Muscle layer of duodenum (tissue), 2 donors: ENCODE data around the gene GSTO2.

ENCODE experiments used
- H3K27ac ChIP-seq: one replicate; pipeline ENCODE4 v1.7.0; 2013; ENCODE audit warnings: mild to moderate bottlenecking, low read length
- H3K27me3 ChIP-seq: one replicate; pipeline ENCODE4 v1.7.0; 2013; ENCODE audit warnings: low read depth, mild to moderate bottlenecking, control low read depth, low read length
- H3K36me3 ChIP-seq, 2 donors: one replicate each; pipeline ENCODE4 v1.7.0; 2013; ENCODE audit warnings: low read length in 2 of 2, control low read depth in 1 of 2, mild to moderate bottlenecking in 1 of 2; ENCODE audit not compliant: insufficient read depth in 2 of 2, control insufficient read depth in 1 of 2
- H3K4me1 ChIP-seq, 2 donors: one replicate each; pipeline ENCODE4 v1.7.0; 2013; ENCODE audit warnings: low read length in 2 of 2, mild to moderate bottlenecking in 2 of 2, control low read depth in 1 of 2, moderate library complexity in 1 of 2; ENCODE audit not compliant: insufficient read depth in 2 of 2, control insufficient read depth in 1 of 2
- H3K4me3 ChIP-seq, 2 donors: one replicate each; pipeline ENCODE4 v1.7.0; 2013; ENCODE audit warnings: low read length in 2 of 2, low read depth in 1 of 2, mild to moderate bottlenecking in 1 of 2
- H3K9me3 ChIP-seq, 2 donors: one replicate each; pipeline ENCODE4 v1.7.0; 2013; ENCODE audit warnings: low read length in 2 of 2, control low read depth in 1 of 2, mild to moderate bottlenecking in 1 of 2; ENCODE audit not compliant: control insufficient read depth in 1 of 2
- donor health status: healthy.

GSTO2 gene

DNA sequence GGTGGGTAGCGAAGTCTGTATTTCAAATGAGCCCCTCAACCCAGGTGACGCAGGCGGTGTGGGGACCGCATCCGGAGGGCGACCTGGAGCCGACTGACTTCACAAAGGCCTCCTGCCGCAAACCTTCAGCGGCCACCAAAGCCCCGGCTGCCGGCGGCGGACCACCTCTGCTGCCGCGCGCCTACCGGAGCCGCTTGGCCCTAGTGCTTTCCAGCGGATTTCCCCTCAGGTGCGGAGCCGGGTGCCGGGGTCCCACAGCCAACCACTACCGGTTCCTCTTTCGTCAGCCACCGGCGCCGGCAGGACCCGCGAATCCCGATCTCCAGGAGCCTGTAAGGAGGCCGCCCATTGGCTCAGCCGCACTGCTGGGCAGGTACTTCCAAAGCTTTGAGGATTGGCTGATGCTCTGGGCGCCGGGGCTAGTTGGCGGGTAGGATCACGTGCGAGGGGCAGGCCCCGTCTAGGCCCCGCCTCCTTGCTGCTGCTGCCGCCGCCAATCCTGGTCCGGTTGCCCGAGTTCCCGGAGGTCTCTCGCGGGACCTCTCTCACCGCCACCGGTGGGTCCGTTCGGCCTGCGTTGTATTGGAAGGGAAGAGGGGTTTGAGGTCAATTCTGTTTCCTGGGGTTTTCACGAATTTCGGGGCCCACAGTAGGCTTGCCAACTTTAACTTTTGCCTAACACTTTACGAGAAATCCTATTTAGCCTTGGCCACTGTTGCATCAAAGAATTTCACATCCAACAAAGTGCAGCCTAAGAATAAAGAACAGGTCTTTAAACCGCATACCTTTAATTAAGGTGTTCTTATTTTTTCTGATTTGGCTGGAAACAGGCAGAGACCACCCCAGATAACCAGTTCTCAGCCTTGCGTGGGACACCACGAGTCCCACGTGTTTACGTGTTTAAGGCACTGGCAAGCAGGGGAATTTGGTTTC, at the start of gene GSTO2:
Gene GSTO2 (plus strand): TSS at position 472 of the 933 bp plus-strand sequence. CDS start 5,732 bp downstream, outside the sequence.
- Histone ChIP-seq H3K36me3 (peaks cover 20 to 43% of the 10 kb centered on the region in 2 donors), H3K9me3 (no peaks in the 10 kb centered on the region), H3K4me3 (peak within 1 kb of the TSS; percentile 85 to 97), H3K27me3 (no peaks in the 10 kb centered on the region), H3K4me1 (peaks cover 10 to 20% of the 10 kb centered on the region in 2 donors), H3K27ac (peak within 1 kb of the TSS; percentile 95)

- Histone ChIP-seq H3K36me3 (no peaks in the 10 kb centered on the region), H3K27ac (no peak overlapping the region), H3K4me3 (no peak overlapping the region), H3K27me3 (peaks cover 4% of the 10 kb centered on the region), H3K9me3 (no peaks in the 10 kb centered on the region), H3K4me1 (no peaks in the 10 kb centered on the region)
Measured at GRCh38 chr10:104220522-104220921, 48.5 kb upstream of the GSTO2 start.

DNA sequence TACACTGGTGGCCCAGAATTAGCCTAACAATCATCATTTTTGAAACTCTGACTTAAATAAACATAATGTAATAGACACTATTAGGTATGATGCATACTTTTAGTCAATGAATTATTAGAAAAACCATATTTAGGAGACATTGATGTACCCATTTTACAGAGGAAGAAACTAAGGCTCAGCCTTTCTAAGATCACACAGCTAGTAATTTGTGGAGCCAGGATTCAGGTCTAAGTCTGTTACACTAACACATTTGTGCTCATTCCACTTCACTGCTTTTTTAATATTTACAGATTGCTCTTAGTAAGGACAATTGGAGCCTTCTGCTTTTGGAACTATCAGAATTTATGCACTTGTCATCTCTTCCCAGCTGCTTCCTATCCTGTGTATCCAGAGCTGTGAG, 45.7 kb upstream of the GSTO2 start:
- Histone ChIP-seq H3K27me3 (no peaks in the 10 kb centered on the region), H3K36me3 (no peaks in the 10 kb centered on the region), H3K9me3 (no peaks in the 10 kb centered on the region), H3K27ac (no peak overlapping the region), H3K4me3 (no peak overlapping the region), H3K4me1 (no peaks in the 10 kb centered on the region)

DNA sequence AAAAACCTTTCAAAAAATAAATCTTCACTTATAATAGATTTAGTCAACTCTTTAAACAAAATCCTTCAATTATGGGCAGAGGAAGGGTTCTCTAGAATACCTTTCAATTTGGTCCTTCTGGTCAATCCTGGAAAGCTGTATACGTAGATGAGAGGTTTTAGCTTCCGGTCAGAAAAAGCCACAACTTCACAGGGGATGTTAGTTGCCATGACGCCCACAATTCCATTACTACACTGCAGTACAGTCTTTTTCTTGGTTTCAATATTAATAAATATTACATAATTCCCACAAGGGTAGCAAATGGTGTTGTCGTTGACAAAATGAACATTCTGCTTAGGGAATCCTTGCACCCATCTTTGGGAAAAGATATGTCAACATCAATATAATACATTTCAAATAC, 38.5 kb upstream of the GSTO2 start:
- H3K36me3 ChIP-seq, result no peaks in the 10 kb centered on the region
- H3K27me3 ChIP-seq, result no peaks in the 10 kb centered on the region
- no peaks in the 10 kb centered on the region for H3K9me3 ChIP-seq
- H3K27ac ChIP-seq, result no peak overlapping the region
- H3K4me3 ChIP-seq, result no peak overlapping the region
- H3K4me1 ChIP-seq, result peaks cover 0 to 6% of the 10 kb centered on the region in 2 donors

- Histone ChIP-seq H3K27ac (no peak within 1 kb of the TSS), H3K4me1 (peaks cover 0 to 6% of the 10 kb centered on the region in 2 donors), H3K27me3 (no peaks in the 10 kb centered on the region), H3K36me3 (no peaks in the 10 kb centered on the region), H3K4me3 (peak within 1 kb of the TSS; percentile 82 to 90), H3K9me3 (no peaks in the 10 kb centered on the region)
Measured at GRCh38 chr10:104231784-104232612, 37.0 kb upstream of the GSTO2 start, which contains the start of gene CFAP43. Gene CFAP43 (minus strand): TSS chr10:104232364. CDS start chr10:104232246, 118 bp downstream.

DNA sequence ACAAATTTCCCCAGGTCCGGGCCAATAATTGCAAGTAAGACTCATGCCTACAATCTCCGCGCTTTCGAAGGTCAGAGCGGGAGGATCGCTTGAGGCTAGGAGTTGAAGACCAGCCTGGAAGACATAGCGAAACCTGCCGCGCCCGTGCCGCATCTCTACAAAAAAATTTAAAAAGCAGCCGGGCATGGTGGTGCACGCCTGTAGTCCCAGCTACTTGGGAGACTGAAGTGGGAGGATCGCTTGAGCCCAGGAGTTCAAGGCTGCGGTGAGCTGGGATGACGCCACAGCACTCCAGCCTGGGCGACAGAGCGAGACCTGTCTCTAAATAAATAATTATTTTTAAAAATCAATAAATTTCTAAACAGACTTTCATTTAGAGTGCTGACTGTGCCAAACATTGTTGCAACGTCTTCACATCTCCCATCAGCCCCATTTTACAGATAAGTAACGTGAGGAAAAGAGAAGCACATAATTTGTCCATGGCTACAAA, 36.3 kb upstream of the GSTO2 start:
- H3K4me3 ChIP-seq, result peak overlapping the region; percentile 82 to 90
- H3K27me3 ChIP-seq, result no peaks in the 10 kb centered on the region
- no peak overlapping the region for H3K27ac ChIP-seq

GRCh38 chr10:104233817-104234216, 35.2 kb upstream of the GSTO2 start:
- Histone ChIP-seq H3K4me1 (peaks cover 0 to 6% of the 10 kb centered on the region in 2 donors), H3K9me3 (no peaks in the 10 kb centered on the region), H3K27me3 (no peaks in the 10 kb centered on the region), H3K4me3 (no peak overlapping the region), H3K36me3 (no peaks in the 10 kb centered on the region), H3K27ac (no peak overlapping the region)

More for the DNA sequence above, 36.3 kb upstream of the GSTO2 start:
- Histone ChIP-seq H3K4me1 (peaks cover 0 to 6% of the 10 kb centered on the region in 2 donors), H3K36me3 (no peaks in the 10 kb centered on the region), H3K9me3 (no peaks in the 10 kb centered on the region)

- Histone ChIP-seq H3K4me1 (peaks cover 0 to 6% of the 10 kb centered on the region in 2 donors), H3K27me3 (no peaks in the 10 kb centered on the region), H3K4me3 (no peak overlapping the region), H3K27ac (no peak overlapping the region), H3K36me3 (no peaks in the 10 kb centered on the region), H3K9me3 (no peaks in the 10 kb centered on the region)
Measured at GRCh38 chr10:104234934-104235333, 34.0 kb upstream of the GSTO2 start.

DNA sequence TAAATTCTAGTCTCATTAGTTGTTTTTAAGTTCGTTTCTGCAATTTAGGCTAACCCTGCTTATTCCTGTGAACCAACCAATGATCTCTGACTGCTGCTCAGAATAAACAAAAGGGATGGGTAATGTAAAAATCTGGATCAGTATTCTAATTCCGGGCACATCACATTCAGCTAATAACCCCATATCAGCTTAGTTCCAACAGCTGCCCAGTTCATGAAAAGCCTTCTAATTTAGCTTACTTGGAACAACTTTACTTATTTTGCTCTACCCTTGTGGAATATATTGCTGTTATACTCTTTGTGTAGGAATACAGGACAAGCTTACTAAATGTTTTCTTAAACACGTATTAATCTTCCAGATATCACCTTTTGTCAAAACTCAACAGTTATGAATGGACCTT, 33.2 kb upstream of the GSTO2 start:
- Histone ChIP-seq H3K9me3 (no peaks in the 10 kb centered on the region), H3K27me3 (no peaks in the 10 kb centered on the region), H3K4me1 (peaks cover 0 to 6% of the 10 kb centered on the region in 2 donors), H3K36me3 (no peaks in the 10 kb centered on the region), H3K27ac (no peak overlapping the region), H3K4me3 (no peak overlapping the region)

GRCh38 chr10:104240078-104240477, 28.9 kb upstream of the GSTO2 start:
- no peaks in the 10 kb centered on the region for H3K9me3 ChIP-seq
- H3K4me3 ChIP-seq, result no peak overlapping the region
- no peak overlapping the region for H3K27ac ChIP-seq
- H3K4me1 ChIP-seq, result no peaks in the 10 kb centered on the region
- no peaks in the 10 kb centered on the region for H3K36me3 ChIP-seq
- H3K27me3 ChIP-seq, result no peaks in the 10 kb centered on the region

- H3K4me3 ChIP-seq, result no peak overlapping the region
- H3K4me1 ChIP-seq, result no peaks in the 10 kb centered on the region
- no peaks in the 10 kb centered on the region for H3K36me3 ChIP-seq
- no peak overlapping the region for H3K27ac ChIP-seq
- no peaks in the 10 kb centered on the region for H3K9me3 ChIP-seq
- H3K27me3 ChIP-seq, result no peaks in the 10 kb centered on the region
Measured at GRCh38 chr10:104242545-104242944, 26.4 kb upstream of the GSTO2 start.
